ENCODE results near the gene OSBP. TPM values are rescaled to one million over a fixed set of nuclear protein-coding genes. Genes with fewer than 3 reads are reported as not detected.

OSBP gene
- total RNA-seq, 1 donor from 2014 or later = 38.5 TPM

- DNase-seq (ENCODE audit: missing footprints) = no peak
- no peak for ATAC-seq
- intact Hi-C loops (cut with DNase I) = loop anchor here (5.0 kb wide), 1 partner anchor 50 kb away; no protein-coding TSS in a partner anchor
These were observed 3.7 kb downstream of the OSBP start for GRCh38 chr11:59611570-59612565.

- ATAC-seq = no peak
- intact Hi-C loops (cut with DNase I) = loop anchor here (5.0 kb wide), 1 partner anchor 48 kb away; no protein-coding TSS in a partner anchor
- no peak for DNase-seq (ENCODE audit: missing footprints)
These were observed 5.3 kb downstream of the OSBP start for GRCh38 chr11:59610289-59610688.

DNA sequence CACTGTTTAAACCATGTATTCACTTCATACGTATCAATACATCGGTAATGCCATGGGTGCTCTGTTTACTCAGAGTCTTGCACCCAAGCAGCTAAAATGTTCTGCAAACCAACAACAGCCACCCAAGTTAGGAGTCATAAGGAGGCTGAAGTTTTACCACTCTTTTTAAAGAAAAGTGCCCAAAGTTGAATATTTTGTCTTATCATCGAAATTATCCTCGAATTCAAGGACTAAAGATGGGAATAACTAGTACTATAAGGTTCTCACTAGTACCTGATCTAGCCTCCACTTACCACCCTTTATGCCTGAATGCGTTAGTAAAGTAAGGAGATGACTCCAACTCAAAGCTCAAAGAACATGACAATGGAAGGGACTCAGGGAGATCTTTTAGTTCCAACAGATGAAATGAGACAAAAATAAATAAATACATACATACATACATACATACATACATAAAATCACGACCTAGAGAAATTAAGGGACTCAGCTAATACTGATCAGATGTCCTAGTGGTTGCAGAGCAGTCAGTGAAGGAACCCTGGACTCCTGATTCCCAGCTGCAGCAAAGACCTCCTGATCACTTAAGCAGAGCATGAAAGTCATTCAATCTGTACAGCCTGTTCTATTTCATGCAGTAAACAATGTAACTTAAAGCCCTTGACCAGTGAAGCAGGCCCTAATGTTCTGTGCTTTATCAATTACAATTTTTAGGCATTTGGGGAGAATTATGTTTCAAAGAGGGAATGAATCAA, 7.7 kb downstream of the OSBP start:
- intact Hi-C loops (cut with DNase I) = loop anchor here (5.0 kb wide), 1 partner anchor 44 kb away; no protein-coding TSS in a partner anchor
- DNase-seq (ENCODE audit: missing footprints) (no peak), ATAC-seq (no peak)

DNA sequence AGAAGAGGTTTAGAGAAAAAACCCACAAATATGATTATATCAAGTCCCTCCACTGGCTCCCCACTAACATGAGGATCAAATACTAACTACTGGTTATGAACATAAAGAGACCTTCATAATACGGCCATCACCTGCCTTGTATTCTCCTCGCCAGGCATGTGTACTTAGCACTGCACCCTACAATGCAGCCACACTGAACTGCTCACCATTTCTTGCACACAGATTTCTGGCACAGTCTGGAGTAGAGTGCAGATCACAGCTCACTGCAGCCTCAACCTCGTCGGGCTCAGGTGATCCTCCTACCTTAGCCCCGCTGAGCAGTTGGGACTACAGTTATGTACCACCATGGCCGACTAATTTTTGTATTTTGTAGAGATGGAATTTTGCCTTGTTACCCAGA, 13.1 kb downstream of the OSBP start:
- ATAC-seq (no peak), DNase-seq (ENCODE audit: missing footprints) (no peak)
- intact Hi-C loops (cut with DNase I) = no loop called here

- no peak for DNase-seq (ENCODE audit: missing footprints)
- no peak for ATAC-seq
These were observed 13.8 kb downstream of the OSBP start for GRCh38 chr11:59601788-59602187.

GRCh38 chr11:59600636-59601035, 14.9 kb downstream of the OSBP start:
- DNase-seq (ENCODE audit: missing footprints) = no peak
- intact Hi-C loops (cut with DNase I) = no loop called here

More at GRCh38 chr11:59601788-59602187, 13.8 kb downstream of the OSBP start:
- intact Hi-C loops (cut with DNase I) = no loop called here

GRCh38 chr11:59600234-59600633, 15.3 kb downstream of the OSBP start:
- DNase-seq (ENCODE audit: missing footprints) (no peak), ATAC-seq (no peak)
- intact Hi-C loops (cut with DNase I) = no loop called here

More at GRCh38 chr11:59600636-59601035, 14.9 kb downstream of the OSBP start:
- ATAC-seq = no peak

DNA sequence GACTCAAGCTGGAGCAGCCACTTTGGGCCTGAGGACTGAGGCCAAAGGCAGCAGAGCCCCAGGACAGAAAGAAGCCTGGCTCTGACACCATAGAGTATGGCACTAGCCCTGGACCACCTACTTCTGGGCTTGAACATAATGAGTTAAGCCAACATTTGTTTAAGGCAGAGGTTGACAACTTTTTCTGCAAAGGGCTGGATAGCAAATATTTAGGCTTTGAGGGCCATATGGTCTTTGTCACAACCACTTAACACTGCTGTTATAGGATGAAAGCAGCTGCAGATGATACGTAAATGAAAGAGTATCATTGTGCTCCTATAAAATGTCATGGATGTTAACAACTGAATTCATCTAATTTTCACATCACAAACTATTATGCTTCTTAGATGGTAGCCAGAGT, 16.6 kb downstream of the OSBP start:
- no peak for ATAC-seq
- intact Hi-C loops (cut with DNase I) = no loop called here
- DNase-seq (ENCODE audit: missing footprints) = no peak

GRCh38 chr11:59584294-59584693, 31.3 kb downstream of the OSBP start:
- ATAC-seq = no peak
- intact Hi-C loops (cut with DNase I) = no loop called here
- no peak for DNase-seq (ENCODE audit: missing footprints)

DNA sequence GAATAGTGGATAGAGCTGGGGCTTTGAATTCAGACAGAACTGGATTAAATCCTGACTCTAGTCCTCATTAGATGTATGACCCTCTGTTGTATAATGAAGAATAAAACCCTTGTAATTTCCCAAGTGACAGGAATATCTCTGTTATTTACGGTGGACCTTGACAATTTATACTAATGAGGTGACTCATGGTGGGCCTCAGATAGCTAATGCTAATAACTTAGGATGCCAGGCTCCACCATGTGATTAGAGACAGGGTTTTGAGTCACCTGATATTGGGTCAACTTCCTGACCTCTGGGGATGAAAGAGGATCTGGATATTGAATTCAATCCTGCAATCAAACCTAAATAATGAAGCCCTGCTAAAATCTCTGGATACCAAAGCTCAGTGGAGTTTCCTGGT, 33.6 kb downstream of the OSBP start:
- intact Hi-C loops (cut with DNase I) = no loop called here
- no peak for ATAC-seq
- no peak for DNase-seq (ENCODE audit: missing footprints)

DNA sequence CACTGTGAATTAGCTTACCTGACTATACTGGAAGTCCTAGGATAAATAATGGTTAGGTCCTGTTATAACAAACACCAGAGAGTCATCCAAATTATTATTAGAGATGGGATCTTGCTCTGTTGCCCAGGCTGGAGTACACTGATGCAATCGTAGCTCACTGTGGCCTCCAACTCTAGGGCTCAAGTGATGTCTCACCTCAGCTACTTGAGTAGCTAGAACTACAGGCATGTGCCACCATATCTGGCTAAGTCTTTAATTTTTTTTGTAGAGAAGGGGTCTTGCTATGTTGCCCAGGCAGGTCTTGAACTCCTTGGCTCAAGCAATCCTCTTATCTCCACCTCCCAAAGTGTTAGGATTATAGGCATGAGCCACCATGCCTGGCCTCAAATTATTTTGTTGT, 37.2 kb downstream of the OSBP start:
- ATAC-seq (no peak), DNase-seq (ENCODE audit: missing footprints) (no peak)
- intact Hi-C loops (cut with DNase I) = no loop called here

- intact Hi-C loops (cut with DNase I) = no loop called here
- ATAC-seq = no peak
- DNase-seq (ENCODE audit: missing footprints) = no peak
These were observed 40.1 kb downstream of the OSBP start for GRCh38 chr11:59575505-59575904.

DNA sequence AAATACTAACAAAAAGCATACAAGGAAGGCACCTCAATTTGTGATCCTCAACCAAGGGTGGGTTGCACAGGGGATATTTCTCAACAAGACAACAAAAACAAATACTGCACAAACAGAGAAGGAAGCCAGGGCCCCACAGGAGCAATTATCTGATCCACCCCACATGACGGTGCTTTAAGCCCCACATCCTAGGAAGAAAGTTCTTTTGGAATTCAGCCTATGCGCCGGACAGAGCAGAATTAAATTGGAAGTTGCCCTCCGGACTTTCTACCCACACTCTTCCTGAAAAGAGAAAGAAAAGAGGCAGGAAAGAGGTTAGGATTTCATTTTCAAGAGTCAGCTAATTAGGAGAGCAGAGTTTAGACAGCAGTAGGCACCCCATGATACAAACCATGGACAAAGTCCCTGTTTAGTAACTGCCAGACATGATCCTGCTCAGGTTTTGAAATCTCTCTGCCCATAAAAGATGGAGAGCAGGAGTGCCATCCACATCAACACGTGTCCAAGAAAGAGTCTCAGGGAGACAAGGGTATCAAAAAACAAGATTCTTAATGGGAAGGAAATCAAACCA, 40.6 kb downstream of the OSBP start:
- DNase-seq (ENCODE audit: missing footprints) = no peak
- intact Hi-C loops (cut with DNase I) = no loop called here
- ATAC-seq = no peak

DNA sequence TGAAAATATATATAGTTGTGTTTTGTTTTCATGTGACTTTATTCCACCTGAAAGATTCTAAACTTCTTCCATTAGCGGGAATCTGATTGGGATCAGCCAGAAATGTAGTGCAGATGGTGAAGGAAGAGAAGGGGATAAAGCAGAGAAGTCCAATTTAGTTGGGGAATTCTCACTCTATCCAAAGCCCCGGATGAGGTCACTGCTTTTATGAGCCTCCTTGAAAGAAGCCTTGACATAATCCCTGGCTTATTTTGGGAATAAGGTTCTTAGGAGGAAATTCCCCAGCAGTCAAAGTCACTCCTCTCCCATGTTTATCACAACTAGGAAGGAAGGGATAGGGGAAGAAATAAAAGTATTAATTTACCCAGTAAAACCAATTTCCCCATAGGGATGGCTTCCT, 41.1 kb downstream of the OSBP start:
- DNase-seq (ENCODE audit: missing footprints) (no peak), ATAC-seq (no peak)

DNA sequence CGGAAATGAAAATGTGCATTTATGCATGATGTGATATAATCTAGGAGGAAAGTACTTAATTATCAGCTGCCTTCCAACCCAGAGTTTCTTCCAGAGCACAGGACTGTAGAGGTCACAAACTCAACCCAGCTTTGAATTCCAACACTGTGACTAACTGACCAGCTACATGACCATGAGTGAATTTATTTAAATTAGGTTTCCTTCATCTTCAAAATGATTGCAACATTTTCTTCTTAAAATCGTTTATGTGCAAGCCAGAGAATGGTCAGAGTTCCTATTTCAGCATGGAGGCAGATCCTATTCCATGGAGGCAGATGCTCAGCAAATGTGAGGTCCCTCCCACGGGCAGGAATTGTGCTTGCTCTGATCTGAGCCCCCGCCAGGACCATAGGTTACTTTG, 42.4 kb downstream of the OSBP start:
- intact Hi-C loops (cut with DNase I) = no loop called here
- DNase-seq (ENCODE audit: missing footprints) (no peak), ATAC-seq (no peak)

More for the DNA sequence above, 41.1 kb downstream of the OSBP start:
- intact Hi-C loops (cut with DNase I) = no loop called here

DNA sequence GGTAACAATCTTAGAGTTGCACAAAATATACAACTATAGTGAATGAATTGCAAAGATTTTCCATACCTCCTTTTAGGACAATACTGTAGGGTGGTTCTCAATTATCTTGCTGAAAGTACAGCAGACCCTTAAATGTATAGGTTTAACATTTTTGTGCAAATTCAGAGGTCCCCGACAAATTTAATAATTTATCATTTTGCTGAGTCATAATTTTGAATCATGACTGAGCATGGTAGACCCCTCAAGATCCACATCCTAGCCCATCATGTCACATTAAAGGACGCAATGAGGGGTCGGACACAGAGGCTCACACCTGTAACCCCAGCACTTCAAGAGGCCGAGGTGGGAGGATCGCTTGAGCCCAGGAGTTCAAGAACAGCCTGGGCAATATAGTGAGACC, 43.5 kb downstream of the OSBP start:
- ATAC-seq = no peak
- intact Hi-C loops (cut with DNase I) = no loop called here
- no peak for DNase-seq (ENCODE audit: missing footprints)

DNA sequence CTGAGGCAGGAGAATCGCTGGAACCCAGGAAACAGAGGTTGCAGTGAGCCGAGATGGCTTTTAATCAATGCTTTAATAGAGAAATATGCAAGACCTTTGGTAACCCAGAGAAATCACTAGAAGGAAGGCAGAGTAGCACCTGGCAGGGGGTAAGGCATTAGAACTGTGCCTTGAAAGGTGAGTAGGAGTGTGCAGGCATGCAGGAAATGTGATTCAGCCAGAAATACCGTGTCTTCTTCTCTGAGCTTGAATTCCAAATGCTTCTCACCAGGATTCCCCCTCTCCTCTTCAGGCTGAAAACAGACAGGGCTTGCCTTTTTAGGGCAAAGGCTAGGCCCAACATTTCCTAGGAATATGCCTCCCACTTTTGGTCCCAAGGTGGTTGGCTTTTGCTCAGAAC, 53.3 kb downstream of the OSBP start:
- intact Hi-C loops (cut with DNase I) = loop anchor here (5.0 kb wide), 1 partner anchor 50 kb away; no protein-coding TSS in a partner anchor

DNA sequence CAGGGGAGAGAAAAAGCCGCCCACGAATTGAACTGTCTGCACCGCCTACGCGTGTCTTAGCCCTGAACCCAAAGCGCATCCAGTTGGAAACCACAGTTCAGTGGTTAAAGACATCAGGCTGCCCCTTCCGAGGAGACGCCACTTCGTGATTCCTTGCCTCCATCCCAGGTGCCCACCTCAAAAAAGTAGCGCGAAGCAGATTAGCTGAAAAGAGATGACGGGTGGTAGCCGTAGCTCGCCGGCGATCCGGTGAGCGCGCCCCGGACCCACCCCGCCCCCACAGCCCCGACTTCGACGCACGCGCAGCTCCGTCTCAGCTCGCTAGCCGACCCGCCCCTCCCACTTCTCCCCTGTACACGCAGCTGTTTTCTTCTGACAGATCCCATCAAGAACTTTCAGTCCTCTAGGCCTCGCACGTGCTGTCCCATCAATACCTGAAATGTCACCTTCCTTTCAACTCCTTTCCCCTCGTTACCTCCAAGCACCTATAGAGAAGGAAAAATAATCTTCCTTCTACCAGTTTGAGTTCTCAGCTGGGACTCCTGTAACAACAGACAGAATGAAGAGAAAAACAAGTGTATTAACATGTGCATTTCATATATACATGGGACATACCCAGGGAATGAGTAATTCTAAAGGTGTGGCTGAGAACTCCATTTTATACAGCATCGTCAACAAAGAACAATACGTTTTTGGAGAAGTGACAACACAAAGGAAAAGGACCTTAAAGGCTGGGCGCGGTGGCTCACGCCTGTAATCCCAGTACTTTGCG, 54.7 kb downstream of the OSBP start:
- intact Hi-C loops (cut with DNase I) = loop anchor here (1.0 to 5.0 kb wide), 2 partner anchors 10 to 51 kb away; no protein-coding TSS in a partner anchor
- DNase-seq (ENCODE audit: missing footprints) = peak; percentile 92
- ATAC-seq = peak; percentile 89

More for the DNA sequence above, 53.3 kb downstream of the OSBP start:
- no peak for ATAC-seq
- DNase-seq (ENCODE audit: missing footprints) = no peak
